Stomach (tissue), 9 donors: Measurements from ENCODE around the gene GJC1. TPM values are rescaled to one million over a fixed set of nuclear protein-coding genes. Genes with fewer than 3 reads are reported as not detected.

Source experiments
- DNase-seq, 2 donors: peaks; one replicate each; pipeline versions ENCODE4 v3.0.0 to v3.0.0-alpha.2; 2013 to 2019
- H3K27ac ChIP-seq, 5 donors: fragments of 200-600 bp in 4 of 5; sonication (generic) in 4 of 5; one replicate each; pipeline ENCODE4 v1.5.1; 2013 to 2019; ENCODE audit warnings: mild to moderate bottlenecking in 1 of 5, moderate library complexity in 1 of 5
- H3K27me3 ChIP-seq, 3 donors: fragments of 200-600 bp; sonication (generic); one replicate each; pipeline ENCODE4 v1.5.1; 2017 to 2019; ENCODE audit warnings: mixed run types in 1 of 3
- H3K36me3 ChIP-seq, 4 donors: fragments of 200-600 bp; sonication (generic); 1 replicate in 3 of 4; 2 replicates in 1 of 4; pipeline ENCODE4 v1.5.1; 2016 to 2019
- H3K4me1 ChIP-seq, 4 donors: fragments of 200-600 bp; sonication (generic); one replicate each; pipeline ENCODE4 v1.5.1; 2016 to 2019
- H3K4me3 ChIP-seq, 4 donors: fragments of 200-600 bp; sonication (generic) in 3 of 4; one replicate each; pipeline ENCODE4 v1.5.1; 2016 to 2019; ENCODE audit warnings: mild to moderate bottlenecking in 1 of 4
- H3K9me3 ChIP-seq, 4 donors: fragments of 200-600 bp; sonication (generic); one replicate each; pipeline ENCODE4 v1.5.1; 2016 to 2019
- CTCF ChIP-seq, 7 experiments: fragments of 450-650 bp in 4 of 7; fragments of 200-600 bp in 3 of 7; sonication (generic) in 3 of 7; IDR thresholded peaks; one replicate each; pipeline ENCODE4 v1.5.1; 2016 to 2019; ENCODE audit warnings: antibody characterized with exemption in 7 of 7, control low read depth in 2 of 7, mild to moderate bottlenecking in 1 of 7
- EP300 ChIP-seq: sonication (generic); formaldehyde crosslinking; IDR thresholded peaks from one replicate; pipeline ENCODE4 v1.6.1; 2017; ENCODE audit warnings: antibody characterized with exemption
- POLR2A ChIP-seq, 4 donors: fragments of 450-650 bp; IDR thresholded peaks; one replicate each; pipeline ENCODE4 v1.6.1; 2016; ENCODE audit warnings: antibody characterized with exemption in 4 of 4, control low read depth in 2 of 4, mild to moderate bottlenecking in 1 of 4, moderate library complexity in 1 of 4
- POLR2AphosphoS5 ChIP-seq, 3 donors: sonication (generic); formaldehyde crosslinking; IDR thresholded peaks; one replicate each; pipeline ENCODE4 v1.6.1; 2016; ENCODE audit warnings: antibody characterized with exemption in 3 of 3
- WGBS, 5 donors: extraction: QIAGEN DNeasy Blood & Tissue Kit in 3 of 5; methylation state at CpG; one replicate each; pipeline versions ENCODE4 v1.1.5 to v1.1.7; 2013 to 2018; 5-methylcytosine and 5-hydroxymethylcytosine counted together
- intact Hi-C: fragments of 100-400 bp; cut with DNase I; formaldehyde crosslinking; loops from one replicate; pipeline ENCODE4 v1.15.1; 2023; ENCODE audit warnings: low total_unique reads
- polyA plus RNA-seq, 3 donors: library from polyadenylated mRNA; stranded (reverse); fragments of 200-250 nt; gene quantifications; one replicate each; pipeline ENCODE4 v1.2.3, GENCODE V29; 2013
- total RNA-seq, 5 donors: library from RNA; depleted of rRNA; stranded (reverse); fragments of >200 nt; gene quantifications; one replicate each; pipeline versions ENCODE4 v1.1.0 to v1.2.3, GENCODE V29; 2014 to 2016
- donor health status: healthy with polysubstance abuse.
- donor health status: Bipolar disorder and iron deficiency.
- donor health status: healthy.

Gene GJC1
- total and polyA plus RNA-seq, 8 donors = 0.31 to 53.1 (median 10.4) TPM

GRCh38 chr17:44767493-44767892 lies 62.6 kb downstream of the GJC1 start:
- H3K36me3 ChIP-seq = no peaks in the 10 kb centered on the region
- intact Hi-C loops = no loop called here
- no peak overlapping the region for H3K27ac ChIP-seq
- H3K9me3 ChIP-seq = no peaks in the 10 kb centered on the region
- H3K27me3 ChIP-seq = peaks cover 0 to 70% (median 15%) of the 10 kb centered on the region in 3 donors
- no peaks in the 10 kb centered on the region for H3K4me1 ChIP-seq
- 31 to 51% (median 41%) methylated on average over 3 to 4 of the region's 4 CpGs for WGBS, 5 donors
- no peak overlapping the region for H3K4me3 ChIP-seq
- DNase-seq = no peak
- TF ChIP-seq EP300 (no peak), CTCF (IDR thresholded peaks at IDR 0.05) (no peak), POLR2A (IDR thresholded peaks at IDR 0.05) (no peak), POLR2AphosphoS5 (IDR thresholded peaks at IDR 0.05) (no peak)

DNA sequence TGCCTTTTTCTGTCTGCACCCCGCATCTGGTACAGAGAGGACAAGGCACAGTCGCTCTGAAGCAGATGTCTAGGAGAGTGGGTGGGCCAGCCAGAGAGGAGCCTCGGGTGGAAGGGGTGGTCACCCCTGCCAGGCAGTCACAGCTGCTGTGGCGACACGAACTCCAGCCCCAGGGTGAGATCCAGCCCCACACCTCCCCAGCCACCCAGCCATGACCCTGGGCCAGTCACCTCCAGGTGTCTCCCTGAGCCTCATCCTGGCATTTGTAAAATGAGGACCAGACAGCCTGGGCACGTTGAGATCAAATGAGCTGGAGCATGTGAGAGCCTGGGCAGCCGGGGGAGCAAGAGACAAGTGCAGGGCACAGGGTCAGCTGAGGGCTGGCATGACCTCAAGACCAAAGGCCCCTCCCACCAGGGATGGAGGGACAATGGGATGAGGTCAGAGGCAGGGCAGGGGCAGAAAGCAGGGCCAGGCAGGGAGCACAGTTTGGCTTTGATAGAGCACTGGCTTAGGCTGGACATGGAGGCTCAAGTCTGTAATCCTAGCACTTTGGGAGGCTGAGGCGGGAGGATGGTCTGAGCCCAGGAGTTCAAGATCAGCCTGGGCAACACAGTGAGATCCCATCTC lies 63.6 kb downstream of the GJC1 start:
- TF ChIP-seq EP300 (no peak), POLR2AphosphoS5 (IDR thresholded peaks at IDR 0.05) (no peak), POLR2A (IDR thresholded peaks at IDR 0.05) (no peak), CTCF (IDR thresholded peaks at IDR 0.05) (no peak)
- no peaks in the 10 kb centered on the region for H3K9me3 ChIP-seq
- WGBS, 5 donors = 51 to 62% (median 55%) methylated on average over 5 to 8 of the region's 8 CpGs
- no peak overlapping the region for H3K4me3 ChIP-seq
- intact Hi-C loops = no loop called here
- H3K27ac ChIP-seq = no peak overlapping the region
- H3K27me3 ChIP-seq = peaks cover 0 to 70% (median 12%) of the 10 kb centered on the region in 3 donors
- DNase-seq = no peak
- no peaks in the 10 kb centered on the region for H3K4me1 ChIP-seq
- no peaks in the 10 kb centered on the region for H3K36me3 ChIP-seq

DNA sequence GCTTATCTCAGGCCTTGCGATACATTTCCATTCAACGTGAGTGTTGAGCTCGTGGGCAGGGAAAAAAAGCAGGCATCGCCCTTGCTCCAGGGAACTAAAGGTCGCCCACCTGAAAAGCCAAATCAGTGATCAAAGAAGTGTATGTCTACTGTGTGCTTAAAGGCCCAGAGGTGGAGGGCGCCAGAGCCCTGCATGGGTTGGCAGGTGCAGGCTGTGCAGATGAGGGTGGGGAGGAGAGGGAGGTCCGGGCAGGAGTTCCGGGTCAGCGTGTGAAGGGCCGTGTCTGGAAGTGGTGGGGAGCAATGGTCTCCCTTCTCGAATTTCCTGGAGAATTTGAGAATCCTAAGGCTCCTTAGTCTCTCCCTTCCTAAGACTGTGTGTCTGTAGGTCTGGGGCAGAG lies 64.1 kb downstream of the GJC1 start:
- H3K36me3 ChIP-seq = no peaks in the 10 kb centered on the region
- H3K4me1 ChIP-seq = no peaks in the 10 kb centered on the region
- 37 to 52% (median 43%) methylated on average over 11 of the region's 11 CpGs for WGBS, 5 donors
- no peaks in the 10 kb centered on the region for H3K9me3 ChIP-seq
- no peak overlapping the region for H3K27ac ChIP-seq
- H3K27me3 ChIP-seq = peaks cover 0 to 72% (median 13%) of the 10 kb centered on the region in 3 donors
- H3K4me3 ChIP-seq = no peak overlapping the region
- no peak for DNase-seq
- TF ChIP-seq CTCF (IDR thresholded peaks at IDR 0.05) (no peak), POLR2A (IDR thresholded peaks at IDR 0.05) (no peak), EP300 (no peak), POLR2AphosphoS5 (IDR thresholded peaks at IDR 0.05) (no peak)
- intact Hi-C loops = no loop called here

DNA sequence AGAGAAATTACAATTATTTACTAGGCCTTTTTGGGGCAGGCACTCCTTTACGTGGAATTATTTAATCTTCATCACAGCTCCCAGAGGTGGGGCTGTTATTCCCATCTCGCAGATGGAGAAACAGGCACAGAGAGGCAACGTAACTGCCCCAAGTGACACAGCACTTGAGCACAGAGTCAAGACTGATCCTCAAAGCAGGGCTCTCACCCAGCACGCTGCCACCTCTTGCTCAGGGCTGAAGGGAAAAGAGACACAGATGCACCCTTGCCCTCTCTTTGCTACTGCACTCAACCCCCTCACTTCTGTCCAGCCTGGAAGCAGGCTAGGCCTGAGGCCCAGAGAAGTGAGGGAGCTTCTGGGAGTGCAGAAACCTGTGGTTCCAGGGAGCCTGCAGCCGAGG lies 66.9 kb downstream of the GJC1 start:
- peaks cover 0 to 80% (median 36%) of the 10 kb centered on the region in 3 donors for H3K27me3 ChIP-seq
- 74 to 84% (median 78%) methylated on average over 5 of the region's 5 CpGs for WGBS, 5 donors
- no peak for DNase-seq
- no peak overlapping the region for H3K27ac ChIP-seq
- peaks cover 13 to 15% (median 14%) of the 10 kb centered on the region in 4 donors for H3K4me1 ChIP-seq
- no peak overlapping the region for H3K4me3 ChIP-seq
- no peak for TF ChIP-seq POLR2A (IDR thresholded peaks at IDR 0.05)
- no peak for TF ChIP-seq CTCF (IDR thresholded peaks at IDR 0.05)
- no peak for TF ChIP-seq POLR2AphosphoS5 (IDR thresholded peaks at IDR 0.05)
- no peak for TF ChIP-seq EP300
- H3K9me3 ChIP-seq = no peaks in the 10 kb centered on the region
- no peaks in the 10 kb centered on the region for H3K36me3 ChIP-seq
- intact Hi-C loops = no loop called here
